Measurements from ENCODE around the gene RNF123. TPM values are rescaled to one million over a fixed set of nuclear protein-coding genes. Genes with fewer than 3 reads are reported as not detected.

Gene RNF123
- total RNA-seq, 1 donor from 2014 or later, result 17.6 TPM

- no peak for TF ChIP-seq CTCF (IDR thresholded peaks at IDR 0.05; ENCODE audit: insufficient read depth, low read length, severe bottlenecking)
- peaks cover 11% of the 10 kb centered on the region for H3K36me3 ChIP-seq (ENCODE audit: control insufficient read depth, insufficient read depth, low read length)
- no peaks in the 10 kb centered on the region for H3K27me3 ChIP-seq (ENCODE audit: control insufficient read depth, insufficient read depth, low read length)
- peak; percentile 26 for DNase-seq (ENCODE audit: low read depth)
- H3K4me3 ChIP-seq (ENCODE audit: low read depth, low read length), result no peak overlapping the region
- FAIRE-seq, result no peak
Observed at GRCh38 chr3:49707113-49707480, 17.7 kb downstream of the RNF123 start.

- DNase-seq (ENCODE audit: low read depth) (no peak), FAIRE-seq (no peak)
- TF ChIP-seq CTCF (IDR thresholded peaks at IDR 0.05; ENCODE audit: insufficient read depth, low read length, severe bottlenecking), result no peak
- no peak overlapping the region for H3K4me3 ChIP-seq (ENCODE audit: low read depth, low read length)
- peaks cover 4% of the 10 kb centered on the region for H3K36me3 ChIP-seq (ENCODE audit: control insufficient read depth, insufficient read depth, low read length)
- no peaks in the 10 kb centered on the region for H3K27me3 ChIP-seq (ENCODE audit: control insufficient read depth, insufficient read depth, low read length)
Observed at GRCh38 chr3:49709852-49710251, 20.5 kb downstream of the RNF123 start.

- Histone ChIP-seq H3K4me3 (ENCODE audit: low read depth, low read length) (no peak overlapping the region), H3K36me3 (ENCODE audit: control insufficient read depth, insufficient read depth, low read length) (peaks cover 10% of the 10 kb centered on the region), H3K27me3 (ENCODE audit: control insufficient read depth, insufficient read depth, low read length) (no peaks in the 10 kb centered on the region)
- TF ChIP-seq CTCF (IDR thresholded peaks at IDR 0.05; ENCODE audit: insufficient read depth, low read length, severe bottlenecking), result no peak
- DNase-seq (ENCODE audit: low read depth) (no peak), FAIRE-seq (no peak)
Observed at GRCh38 chr3:49711489-49711888, 22.1 kb downstream of the RNF123 start.

GRCh38 chr3:49712166-49712565, 22.8 kb downstream of the RNF123 start:
- peaks cover 10% of the 10 kb centered on the region for H3K36me3 ChIP-seq (ENCODE audit: control insufficient read depth, insufficient read depth, low read length)

GRCh38 chr3:49712631-49713317, 23.4 kb downstream of the RNF123 start:
- TF ChIP-seq CTCF (IDR thresholded peaks at IDR 0.05; ENCODE audit: insufficient read depth, low read length, severe bottlenecking), result no peak
- FAIRE-seq (no peak), DNase-seq (ENCODE audit: low read depth) (no peak)
- H3K4me3 ChIP-seq (ENCODE audit: low read depth, low read length), result no peak overlapping the region
- no peaks in the 10 kb centered on the region for H3K27me3 ChIP-seq (ENCODE audit: control insufficient read depth, insufficient read depth, low read length)
- peaks cover 8% of the 10 kb centered on the region for H3K36me3 ChIP-seq (ENCODE audit: control insufficient read depth, insufficient read depth, low read length)

More at GRCh38 chr3:49712166-49712565, 22.8 kb downstream of the RNF123 start:
- no peak for TF ChIP-seq CTCF (IDR thresholded peaks at IDR 0.05; ENCODE audit: insufficient read depth, low read length, severe bottlenecking)
- Histone ChIP-seq H3K27me3 (ENCODE audit: control insufficient read depth, insufficient read depth, low read length) (no peaks in the 10 kb centered on the region), H3K4me3 (ENCODE audit: low read depth, low read length) (no peak overlapping the region)
- FAIRE-seq, result no peak
- DNase-seq (ENCODE audit: low read depth), result no peak
